HG02798 (cell line): ENCODE measurements around the gene CTNNA3.
"Not testable (repeated sequence)": the region's sequence is repeated elsewhere in the genome, so short reads cannot be mapped to it uniquely, and the experiment has no call there.

Experiments
- ATAC-seq: cut with Tn5 transposase; IDR thresholded peaks from one replicate; pipeline ENCODE4 v1.9.1; 2021; ENCODE audit warnings: mild to moderate bottlenecking; ENCODE audit not compliant: unreplicated experiment, poor library complexity

Gene CTNNA3

DNA sequence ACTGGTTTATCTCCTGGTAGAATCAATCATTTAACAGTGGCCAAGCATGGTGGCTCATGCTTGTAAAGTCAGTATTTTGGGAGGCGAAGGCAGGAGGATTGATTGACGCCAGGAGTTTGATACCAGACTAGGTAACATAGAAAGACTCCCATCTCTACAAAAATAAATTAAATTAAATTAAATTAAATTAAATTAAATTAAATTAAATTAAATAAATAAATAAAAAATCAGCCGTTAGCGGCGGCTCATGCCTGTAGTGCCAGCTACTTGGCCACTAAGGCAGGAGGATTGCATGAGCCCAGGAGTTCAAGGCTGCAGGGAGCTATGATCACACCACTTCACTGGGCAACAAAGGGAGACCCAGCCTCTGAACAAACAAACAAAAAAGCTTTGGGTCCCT is 427.8 kb downstream of the CTNNA3 start:
- no peak for ATAC-seq

DNA sequence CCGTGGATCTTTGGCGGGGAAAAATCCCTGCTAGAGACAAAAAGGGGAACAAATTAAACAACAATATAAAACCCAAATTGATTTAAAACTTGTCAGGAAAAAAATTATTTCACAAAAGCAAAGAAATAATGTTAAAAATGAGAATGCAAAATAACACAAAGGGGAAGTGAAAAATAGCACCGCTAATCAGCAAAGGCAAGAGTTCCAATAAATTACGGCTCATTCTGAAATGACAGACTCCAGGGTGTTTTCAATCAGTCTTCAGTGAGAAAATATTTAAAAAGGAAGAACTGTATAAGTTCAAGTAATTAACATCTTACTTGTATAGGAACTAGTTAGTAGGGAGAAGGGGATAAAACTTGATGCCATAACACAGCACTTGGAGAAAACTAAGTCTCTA is 433.3 kb downstream of the CTNNA3 start:
- no peak for ATAC-seq

DNA sequence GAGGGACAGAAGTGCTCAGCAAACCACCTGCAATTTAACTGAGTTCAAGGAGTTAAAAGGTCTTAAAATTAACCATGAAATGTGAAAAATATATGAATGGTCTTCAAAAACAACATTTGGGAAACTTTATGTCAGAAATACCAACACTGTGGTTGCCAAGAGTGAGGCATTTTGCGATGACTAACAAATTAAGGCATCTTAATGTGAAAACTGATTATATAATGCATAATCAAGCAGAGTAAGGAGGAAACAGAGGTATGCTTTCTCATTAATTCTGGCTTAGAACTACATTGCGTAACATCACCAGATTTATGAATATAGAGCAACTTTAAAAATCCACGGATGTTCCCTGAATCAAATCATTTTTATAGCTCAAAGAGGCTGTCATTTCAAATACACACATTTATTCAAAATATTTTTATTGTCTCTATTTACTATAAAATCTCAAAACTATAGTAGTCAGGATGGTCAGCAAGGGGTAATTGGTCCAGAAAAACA is 434.6 kb downstream of the CTNNA3 start:
- ATAC-seq = no peak

DNA sequence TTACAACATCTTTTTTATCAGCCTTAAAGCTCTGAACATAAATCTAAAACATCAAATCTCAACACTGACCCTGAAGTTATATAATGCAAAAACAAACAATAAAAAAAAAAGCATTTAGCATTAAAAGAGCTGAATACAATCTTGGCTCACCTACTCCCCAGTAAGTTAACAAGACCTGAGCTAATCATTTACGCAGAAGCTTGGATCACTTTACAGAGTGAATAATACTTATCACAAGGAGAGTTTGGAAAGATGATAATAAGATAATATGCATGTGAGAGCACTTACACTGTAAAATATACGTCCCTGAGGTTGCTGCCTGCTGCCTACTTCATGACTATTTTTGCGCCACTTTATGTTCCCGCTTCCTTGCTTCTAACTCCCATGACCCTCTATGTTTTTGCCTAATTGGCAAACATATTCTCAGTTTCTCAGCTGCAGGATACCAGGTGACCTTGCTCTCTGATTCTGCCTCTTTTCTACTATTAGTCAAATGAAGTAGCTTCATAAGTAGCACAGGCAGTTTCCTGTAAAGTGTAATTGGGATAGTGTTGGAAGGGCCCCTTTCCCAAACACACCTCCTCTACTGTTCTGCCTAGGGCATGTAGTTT is 436.6 kb downstream of the CTNNA3 start:
- ATAC-seq = no peak

DNA sequence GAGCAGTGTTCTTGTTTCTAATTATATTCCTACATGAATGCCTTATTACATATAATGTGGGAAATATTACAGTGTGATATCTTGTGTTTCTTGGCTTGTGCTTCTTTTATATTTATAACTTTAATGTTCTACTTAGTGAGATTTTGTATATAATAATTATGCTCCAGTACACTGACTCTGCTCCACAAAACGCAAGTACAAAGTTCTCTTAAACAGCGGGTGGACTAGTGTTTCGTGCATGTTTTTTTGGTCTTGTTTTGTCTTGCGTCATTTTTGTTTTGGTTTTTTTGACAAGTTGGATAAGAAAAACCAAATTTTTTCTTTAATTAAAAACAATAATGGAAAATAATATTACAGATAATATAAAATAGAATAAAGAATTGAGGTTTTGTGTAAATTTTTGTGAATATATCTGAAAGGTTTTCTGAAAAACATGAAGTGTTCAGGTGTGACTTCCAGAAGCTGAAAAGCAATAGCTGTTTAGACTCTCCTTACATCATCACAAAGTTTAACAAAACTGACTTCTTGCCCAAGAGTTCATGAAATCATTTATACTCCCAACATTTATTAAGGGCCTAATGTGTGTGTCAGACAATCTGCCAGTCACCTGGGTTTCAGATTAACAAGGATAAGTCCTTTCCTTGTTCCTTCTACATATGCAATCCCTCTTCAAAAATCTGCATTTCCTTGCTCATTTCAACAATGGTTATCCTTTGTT is 438.4 kb downstream of the CTNNA3 start:
- no peak for ATAC-seq

DNA sequence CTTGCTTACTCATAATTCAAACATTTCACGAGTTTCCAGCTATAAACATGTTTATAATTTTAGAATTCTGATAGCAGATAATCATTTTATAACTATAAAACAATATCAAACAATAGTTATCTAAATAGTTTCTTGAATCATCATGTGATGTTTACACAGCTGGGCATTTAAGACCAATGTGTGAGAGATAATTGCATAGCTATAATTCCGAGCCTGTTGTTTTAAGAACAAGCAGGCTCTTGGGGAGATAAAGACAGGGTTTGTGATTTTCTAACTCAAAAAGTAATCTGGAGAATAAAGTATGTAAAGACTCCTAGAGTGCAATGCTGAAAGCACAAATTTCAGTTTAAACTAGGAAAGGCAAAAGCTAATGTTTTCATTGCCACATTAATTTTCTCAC is 439.0 kb downstream of the CTNNA3 start:
- no peak for ATAC-seq

DNA sequence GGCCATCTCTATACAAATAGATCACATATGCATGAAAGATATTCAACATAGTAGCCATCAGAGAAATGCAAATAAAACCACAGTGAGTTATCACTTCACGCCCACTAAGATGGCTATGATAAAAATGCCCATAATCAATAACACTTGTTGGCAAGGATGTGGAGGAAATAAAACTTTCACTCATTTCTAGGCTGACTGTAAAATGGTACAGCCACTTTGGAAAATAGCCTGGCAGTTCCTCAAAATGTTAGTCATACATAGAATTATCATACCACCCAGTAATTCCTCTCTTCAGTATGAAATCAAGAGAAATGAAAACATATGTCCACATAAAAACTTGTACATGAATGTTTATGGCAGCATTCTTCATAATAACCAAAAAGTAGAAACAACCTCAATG is 445.3 kb downstream of the CTNNA3 start:
- ATAC-seq = no peak

GRCh38 chr10:67246066-67246555 is 449.9 kb downstream of the CTNNA3 start:
- ATAC-seq = no peak

DNA sequence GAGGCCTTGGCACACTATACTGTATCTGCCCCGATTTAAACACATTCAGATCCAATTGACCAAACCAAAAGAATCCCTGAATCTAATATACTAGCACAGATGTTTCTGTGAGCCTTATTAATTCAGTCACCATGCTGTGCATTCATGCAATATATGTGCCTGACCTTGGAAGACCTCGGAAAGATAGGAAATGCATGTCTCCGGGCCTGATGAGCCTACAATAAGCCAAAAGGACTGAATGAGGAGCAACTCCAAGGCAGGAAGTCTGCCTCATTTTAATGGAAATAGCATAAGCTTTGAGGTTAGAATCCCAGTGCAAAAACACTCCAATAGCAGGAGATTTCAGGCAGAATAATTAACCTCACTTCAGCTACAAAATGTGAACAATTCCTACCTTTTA is 453.5 kb downstream of the CTNNA3 start:
- ATAC-seq = no peak

DNA sequence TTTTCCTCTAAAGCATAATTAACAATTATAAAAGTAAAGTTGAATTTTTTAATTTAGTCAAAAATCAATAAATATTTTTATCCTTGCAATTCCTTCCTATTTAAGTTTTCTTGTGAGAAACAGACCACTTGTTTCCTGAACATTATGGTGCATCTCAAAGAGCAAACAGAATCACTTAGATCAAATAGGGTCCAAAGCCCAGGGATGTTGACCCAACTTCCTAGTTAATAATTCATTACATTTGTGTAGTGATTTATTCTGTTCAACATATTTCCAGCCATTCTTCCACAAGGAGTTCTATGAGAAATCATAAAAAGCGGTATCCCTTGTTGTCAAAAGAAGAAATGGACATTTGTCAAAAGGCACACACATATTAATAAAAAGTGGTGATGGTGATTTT is 454.5 kb downstream of the CTNNA3 start:
- ATAC-seq = no peak

DNA sequence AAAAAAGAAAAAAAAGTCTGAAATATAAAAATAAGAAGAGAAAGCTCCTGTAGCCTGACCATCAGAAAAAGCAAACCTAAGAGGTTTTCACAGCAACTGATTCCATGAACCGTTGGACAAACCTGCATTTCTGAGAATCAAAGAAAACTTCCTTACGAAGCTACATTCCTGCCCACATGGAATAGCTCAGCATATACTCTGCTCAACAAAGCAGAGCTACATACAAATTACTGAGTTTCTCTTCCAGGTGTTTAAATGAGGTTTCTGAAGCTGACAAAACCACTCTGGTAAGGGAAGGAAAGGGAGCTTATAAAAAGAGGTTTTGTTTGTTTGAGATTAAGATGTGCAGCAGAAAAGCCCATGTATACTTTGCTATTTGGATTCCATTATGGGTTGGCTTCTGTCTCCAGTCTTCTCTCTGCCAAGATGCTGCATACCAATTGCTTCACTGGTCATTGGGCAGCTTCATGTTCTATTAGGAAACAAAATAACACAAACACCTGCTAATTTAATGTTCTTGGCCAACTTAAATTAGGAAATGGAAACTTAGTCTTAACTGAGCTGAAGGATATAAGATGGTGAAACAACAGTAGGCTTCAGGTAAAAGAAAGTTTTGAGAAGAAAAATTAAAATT is 456.0 kb downstream of the CTNNA3 start:
- no peak for ATAC-seq

- not testable (repeated sequence) for ATAC-seq
Observed at GRCh38 chr10:67230680-67231500, 465.1 kb downstream of the CTNNA3 start.

- no peak for ATAC-seq
Observed at GRCh38 chr10:67225226-67225625, 470.8 kb downstream of the CTNNA3 start.

GRCh38 chr10:67224553-67224952 is 471.4 kb downstream of the CTNNA3 start:
- no peak for ATAC-seq

GRCh38 chr10:67222934-67223333 is 473.1 kb downstream of the CTNNA3 start:
- ATAC-seq = no peak

GRCh38 chr10:67221939-67222494 is 474.0 kb downstream of the CTNNA3 start:
- no peak for ATAC-seq

DNA sequence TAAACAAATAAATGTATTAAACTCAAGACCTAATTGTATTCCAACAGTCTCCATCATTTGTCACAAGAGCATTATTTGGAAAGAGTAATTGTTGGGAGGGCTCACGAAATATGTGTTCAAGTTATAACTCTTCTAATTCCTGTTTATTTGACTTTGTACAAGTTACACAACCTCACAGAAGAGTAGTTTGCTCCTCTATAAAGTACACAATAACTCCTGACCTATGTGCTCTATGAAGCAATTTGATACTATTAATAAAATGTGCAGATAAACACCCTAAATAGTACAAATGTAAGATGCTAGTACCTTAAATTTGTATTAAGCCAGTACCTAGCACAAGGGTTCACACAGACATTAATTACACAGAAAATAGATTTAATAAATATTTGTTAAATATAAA is 484.3 kb downstream of the CTNNA3 start:
- ATAC-seq = no peak

DNA sequence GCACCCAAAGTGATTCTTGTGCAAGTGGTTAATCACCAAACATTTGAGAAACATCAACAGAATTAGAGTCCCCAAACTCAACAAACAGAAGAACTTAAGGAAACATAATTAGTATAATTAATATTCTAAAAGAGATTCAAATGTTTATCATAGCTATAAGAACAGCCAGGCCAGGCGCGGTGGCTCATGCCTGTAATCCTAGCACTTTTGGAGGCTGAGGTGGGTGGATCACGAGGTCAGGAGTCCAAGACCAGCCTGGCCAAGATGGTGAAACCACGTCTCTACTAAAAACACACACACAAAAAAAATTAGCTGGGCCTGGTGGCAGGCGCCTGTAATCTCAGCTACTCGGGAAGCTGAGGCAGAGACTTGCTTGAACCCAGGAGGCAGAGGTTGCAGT is 488.1 kb downstream of the CTNNA3 start:
- not testable (repeated sequence) for ATAC-seq

DNA sequence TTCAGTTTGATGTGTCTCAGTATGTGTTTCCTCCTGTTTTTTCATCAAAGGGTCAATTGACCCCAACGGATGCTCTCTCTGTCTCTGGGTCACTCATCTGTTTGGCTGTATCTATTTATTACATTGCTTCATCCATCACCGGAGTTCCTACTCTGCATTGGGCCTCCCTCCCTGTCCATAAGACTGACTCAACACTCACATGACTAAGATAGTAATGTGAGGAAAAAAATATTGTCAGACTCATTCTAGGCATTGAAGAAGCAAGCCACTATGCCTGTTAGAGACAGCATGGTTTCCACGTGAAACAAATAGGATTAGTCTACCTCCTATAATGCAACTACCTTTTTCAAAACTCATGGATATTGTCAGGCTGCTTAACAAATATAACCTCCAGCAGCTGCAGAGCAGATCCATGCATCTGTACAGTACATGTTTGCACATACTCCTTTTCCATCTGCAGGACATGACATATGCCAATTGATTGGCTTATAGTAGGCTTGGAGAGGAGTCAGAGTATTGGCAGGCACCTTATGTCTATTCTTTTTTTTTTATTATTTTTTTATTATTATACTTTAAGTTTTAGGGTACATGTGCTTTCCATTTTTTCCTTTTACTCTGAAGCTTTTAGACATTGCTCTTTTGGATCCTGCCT is 495.0 kb downstream of the CTNNA3 start:
- no peak for ATAC-seq

DNA sequence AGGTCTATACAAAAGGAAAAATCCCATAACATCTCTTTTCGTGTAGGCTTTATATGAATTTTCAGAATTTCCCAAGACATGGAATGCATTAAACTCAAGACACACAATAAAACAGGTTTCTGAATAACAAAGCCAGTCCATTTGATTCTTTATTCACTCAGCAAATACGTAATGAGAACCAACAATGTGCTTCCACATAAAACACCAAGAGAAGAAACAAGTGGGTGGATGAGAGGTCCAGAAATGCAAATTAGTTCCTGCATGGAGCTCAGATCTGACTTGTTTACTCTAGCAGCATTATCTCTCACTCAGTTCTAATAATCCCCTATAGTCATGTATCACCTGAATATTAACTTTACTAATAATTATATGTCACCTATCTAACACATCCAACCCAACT is 520.6 kb downstream of the CTNNA3 start:
- no peak for ATAC-seq
